Mammary epithelial cell (primary cell): ENCODE data around the gene SH3BP2.

Source experiments
- CTCF ChIP-seq, 2 donors: IDR thresholded peaks in 1 of 2; conservative IDR thresholded peaks in 1 of 2; 2 replicates each; pipeline ENCODE4 v1.5.1; 2011 to 2012; ENCODE audit warnings: inconsistent platforms in 2 of 2, low read length in 2 of 2, mild to moderate bottlenecking in 2 of 2, control low read depth in 1 of 2, low read depth in 1 of 2; ENCODE audit not compliant: insufficient read depth in 1 of 2; ENCODE audit errors: extremely low read depth in 1 of 2
- EZH2 ChIP-seq: IDR thresholded peaks from 2 replicates; pipeline ENCODE4 v1.6.1; 2012; ENCODE audit warnings: low read length, inconsistent platforms, borderline replicate concordance

DNA sequence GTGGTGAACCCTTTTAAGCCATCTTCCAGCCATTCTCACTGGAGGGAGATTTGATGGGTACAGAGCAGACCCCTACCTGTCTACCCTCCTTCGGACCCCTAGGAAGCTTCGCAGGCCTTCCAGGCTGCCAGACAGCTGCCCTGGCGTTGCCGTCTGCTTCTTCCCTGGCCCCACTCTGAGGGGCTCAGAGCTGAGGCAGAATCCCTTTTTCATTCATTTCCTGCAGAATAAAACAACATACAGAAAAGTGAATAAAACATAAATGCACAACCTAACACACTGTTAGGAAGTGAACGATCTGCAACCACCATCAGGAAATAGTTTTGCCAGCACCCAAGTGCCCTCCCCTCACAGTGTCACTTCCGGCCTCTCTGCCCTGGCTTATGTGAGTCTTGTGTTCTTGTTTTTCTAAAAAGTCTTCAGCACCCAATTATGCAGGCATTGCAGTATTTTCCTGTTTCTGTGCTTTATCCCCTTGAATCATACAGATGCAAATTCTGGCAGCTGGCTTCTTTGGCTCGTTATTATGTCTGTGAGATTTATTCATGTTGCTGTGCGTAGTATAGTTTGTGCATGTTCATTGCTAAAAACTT is 45.1 kb downstream of the SH3BP2 start:
- no peak for TF ChIP-seq EZH2
- no peak for TF ChIP-seq CTCF (conservative IDR thresholded peaks at IDR 0.05 in 1 of 2, IDR thresholded peaks at IDR 0.05 in 1 of 2; ENCODE audit: extremely low read depth in 1 of 2, insufficient read depth in 1 of 2, low read depth in 1 of 2, low read length in 2 of 2)
